ENCODE results near the gene CDK19.

GRCh38 chr6:110563711-110564110 lies 251.6 kb downstream of the CDK19 start:
- TF ChIP-seq RARB (CRISPR knock-in tag; IDR thresholded peaks at IDR 0.05) (no peak), GLIS3 (CRISPR knock-in tag; IDR thresholded peaks at IDR 0.05) (no peak), POU6F1 (CRISPR knock-in tag; IDR thresholded peaks at IDR 0.05; ENCODE audit: borderline replicate concordance, low read depth) (no peak), ZNF565 (CRISPR knock-in tag; conservative IDR thresholded peaks at IDR 0.05; ENCODE audit: low read depth) (no peak), PATZ1 (CRISPR knock-in tag; IDR thresholded peaks at IDR 0.05; ENCODE audit: borderline replicate concordance) (no peak), ESRRG (CRISPR knock-in tag; IDR thresholded peaks at IDR 0.05) (no peak)
